K562 (cell line): ENCODE results near the gene CDK14. TPM values are rescaled to one million over a fixed set of nuclear protein-coding genes. Genes with fewer than 3 reads are reported as not detected.

ENCODE experiments used
- KDM4B ChIP-seq, 2 experiments: fragments of 450-650 bp in 1 of 2; sonication (generic) in 1 of 2; IDR thresholded peaks; 2 replicates each; pipeline ENCODE4 v1.6.1; 2016 to 2017; ENCODE audit warnings: borderline replicate concordance in 2 of 2, antibody characterized with exemption in 1 of 2, low read depth in 1 of 2, mild to moderate bottlenecking in 1 of 2
- RAD21 ChIP-seq, 2 experiments: fragments of 250-450 bp in 1 of 2; fragments of 450-650 bp in 1 of 2; sonication (Bioruptor Pico) in 1 of 2; formaldehyde crosslinking in 1 of 2; IDR thresholded peaks in 1 of 2; conservative IDR thresholded peaks in 1 of 2; 2 replicates each; pipeline versions ENCODE4 v1.4.0 to v1.8.0; 2020 to 2022; ENCODE audit warnings: mild to moderate bottlenecking in 2 of 2, moderate library complexity in 1 of 2
- TCF7 ChIP-seq: sonication (generic); IDR thresholded peaks from 2 replicates; pipeline ENCODE4 v1.6.1; 2016; ENCODE audit warnings: antibody characterized with exemption, borderline replicate concordance
- polyA plus RNA-seq, 8 experiments: library from polyadenylated mRNA; depleted of rRNA in 4 of 8; stranded (reverse) in 5 of 8; unstranded in 3 of 8; fragments of >200 nt; fragmentation: Nextera tagmentation in 2 of 8; fragmentation: Illumina TruSeq in 1 of 8; extraction: Ambion mirVana in 2 of 8; extraction: Trizol in 1 of 8; gene quantifications; 2 replicates each; pipeline versions ENCODE4 v1.2.1 to v1.2.3, GENCODE V29; 2011 to 2014; ENCODE audit warnings: inconsistent platforms in 1 of 8, missing spikeins in 1 of 8
- total RNA-seq, 7 experiments: library from RNA; depleted of rRNA in 6 of 7; stranded (reverse); fragments of >200 nt in 6 of 7; fragmentation: Illumina TruSeq in 2 of 7; extraction: Trizol in 2 of 7; gene quantifications; 2 replicates each; pipeline versions ENCODE4 v1.2.1 to v1.2.3, GENCODE V29; 2011 to 2021; ENCODE audit warnings: low replicate concordance in 1 of 7
- TF ChIP-seq, protein P1 (sequence below), 2 experiments: fragments of 450-650 bp; formaldehyde crosslinking in 1 of 2; IDR thresholded peaks; 2 replicates each; pipeline versions ENCODE4 v1.4.0 to v1.6.1; 2014 to 2020; ENCODE audit warnings: mild to moderate bottlenecking in 2 of 2, borderline replicate concordance in 1 of 2, low read depth in 1 of 2
- TF ChIP-seq, protein P2 (sequence below): fragments of 250-450 bp; sonication (Bioruptor Pico); IDR thresholded peaks from 2 replicates; pipeline ENCODE4 v1.4.0; 2020; ENCODE audit warnings: mild to moderate bottlenecking, moderate library complexity
- TF ChIP-seq, protein P3 (sequence below): sonication (generic); formaldehyde crosslinking; IDR thresholded peaks from 2 replicates; pipeline ENCODE4 v1.8.1; 2023; ENCODE audit warnings: missing genetic modification reagents, mild to moderate bottlenecking, borderline replicate concordance
- TF ChIP-seq, protein P4 (sequence below), 3 experiments: IDR thresholded peaks in 2 of 3; conservative IDR thresholded peaks in 1 of 3; 2 replicates each; pipeline ENCODE4 v1.5.1; 2011 to 2012; ENCODE audit warnings: low read length in 3 of 3, mild to moderate bottlenecking in 3 of 3, control low read depth in 2 of 3, improper control_type of control experiment in 1 of 3, inconsistent platforms in 1 of 3, low read depth in 1 of 3, mixed read lengths in 1 of 3, moderate library complexity in 1 of 3; ENCODE audit not compliant: insufficient read depth in 2 of 3

CDK14 gene
- total and polyA plus RNA-seq, 9 of the 15 experiments (the other 6 are each of a cell fraction or from before 2014, with no cell fraction given) = 0.03 to 0.91 (median 0.16) TPM

DNA sequence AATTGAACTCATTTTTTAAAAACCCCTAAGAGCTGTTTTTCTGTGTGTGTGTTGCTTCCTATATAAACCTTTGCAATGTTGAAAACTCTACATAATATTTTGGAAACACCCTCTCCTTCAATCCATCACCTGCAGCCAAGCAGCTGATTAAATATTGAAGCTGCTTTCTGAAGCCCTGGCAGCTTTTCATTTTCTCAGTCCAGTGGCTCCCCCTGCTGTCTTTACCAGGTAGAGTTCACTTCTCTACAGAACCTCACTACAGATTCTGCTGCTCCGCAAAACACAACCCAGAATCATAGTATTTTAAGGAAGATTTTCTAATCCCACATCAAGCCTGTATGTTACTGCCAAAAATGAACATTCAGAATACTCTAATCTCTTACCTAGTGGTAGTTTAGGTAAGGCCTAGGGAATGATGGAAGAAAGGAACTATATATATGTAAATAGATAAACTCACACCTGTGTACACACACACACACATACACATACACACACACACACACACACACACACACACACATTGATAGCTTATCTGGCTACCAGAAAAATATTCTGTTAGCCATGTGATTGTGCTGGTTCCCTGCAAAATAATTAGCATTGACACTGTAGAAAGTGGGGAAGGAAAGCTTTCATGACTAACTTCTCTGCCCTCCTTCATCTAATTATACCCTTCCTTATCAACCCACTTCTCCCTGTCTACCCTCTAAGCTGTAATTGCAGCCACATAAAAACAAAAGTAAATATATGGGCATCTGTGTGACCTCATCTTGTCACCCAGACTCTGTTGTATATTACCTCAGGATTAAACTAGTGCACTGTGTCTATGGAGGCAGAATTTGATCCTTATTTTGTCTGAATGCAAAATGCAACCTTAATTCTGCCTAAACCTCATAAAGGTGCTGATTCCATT lies 438.6 kb downstream of the CDK14 start (continued):
- TF ChIP-seq, protein P1, sequence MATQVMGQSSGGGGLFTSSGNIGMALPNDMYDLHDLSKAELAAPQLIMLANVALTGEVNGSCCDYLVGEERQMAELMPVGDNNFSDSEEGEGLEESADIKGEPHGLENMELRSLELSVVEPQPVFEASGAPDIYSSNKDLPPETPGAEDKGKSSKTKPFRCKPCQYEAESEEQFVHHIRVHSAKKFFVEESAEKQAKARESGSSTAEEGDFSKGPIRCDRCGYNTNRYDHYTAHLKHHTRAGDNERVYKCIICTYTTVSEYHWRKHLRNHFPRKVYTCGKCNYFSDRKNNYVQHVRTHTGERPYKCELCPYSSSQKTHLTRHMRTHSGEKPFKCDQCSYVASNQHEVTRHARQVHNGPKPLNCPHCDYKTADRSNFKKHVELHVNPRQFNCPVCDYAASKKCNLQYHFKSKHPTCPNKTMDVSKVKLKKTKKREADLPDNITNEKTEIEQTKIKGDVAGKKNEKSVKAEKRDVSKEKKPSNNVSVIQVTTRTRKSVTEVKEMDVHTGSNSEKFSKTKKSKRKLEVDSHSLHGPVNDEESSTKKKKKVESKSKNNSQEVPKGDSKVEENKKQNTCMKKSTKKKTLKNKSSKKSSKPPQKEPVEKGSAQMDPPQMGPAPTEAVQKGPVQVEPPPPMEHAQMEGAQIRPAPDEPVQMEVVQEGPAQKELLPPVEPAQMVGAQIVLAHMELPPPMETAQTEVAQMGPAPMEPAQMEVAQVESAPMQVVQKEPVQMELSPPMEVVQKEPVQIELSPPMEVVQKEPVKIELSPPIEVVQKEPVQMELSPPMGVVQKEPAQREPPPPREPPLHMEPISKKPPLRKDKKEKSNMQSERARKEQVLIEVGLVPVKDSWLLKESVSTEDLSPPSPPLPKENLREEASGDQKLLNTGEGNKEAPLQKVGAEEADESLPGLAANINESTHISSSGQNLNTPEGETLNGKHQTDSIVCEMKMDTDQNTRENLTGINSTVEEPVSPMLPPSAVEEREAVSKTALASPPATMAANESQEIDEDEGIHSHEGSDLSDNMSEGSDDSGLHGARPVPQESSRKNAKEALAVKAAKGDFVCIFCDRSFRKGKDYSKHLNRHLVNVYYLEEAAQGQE (IDR thresholded peaks at IDR 0.05; ENCODE audit: borderline replicate concordance) = peak; percentile 31; the same call in 1 of the 2 replicates
- TF ChIP-seq, protein P1 (CRISPR knock-in tag; IDR thresholded peaks at IDR 0.05; ENCODE audit: low read depth) = no peak
- peak; percentile 34 to 57 for TF ChIP-seq RAD21 (CRISPR knock-in tag; conservative IDR thresholded peaks at IDR 0.05 in 1 of 2, IDR thresholded peaks at IDR 0.05 in 1 of 2)
- TF ChIP-seq, protein P2, sequence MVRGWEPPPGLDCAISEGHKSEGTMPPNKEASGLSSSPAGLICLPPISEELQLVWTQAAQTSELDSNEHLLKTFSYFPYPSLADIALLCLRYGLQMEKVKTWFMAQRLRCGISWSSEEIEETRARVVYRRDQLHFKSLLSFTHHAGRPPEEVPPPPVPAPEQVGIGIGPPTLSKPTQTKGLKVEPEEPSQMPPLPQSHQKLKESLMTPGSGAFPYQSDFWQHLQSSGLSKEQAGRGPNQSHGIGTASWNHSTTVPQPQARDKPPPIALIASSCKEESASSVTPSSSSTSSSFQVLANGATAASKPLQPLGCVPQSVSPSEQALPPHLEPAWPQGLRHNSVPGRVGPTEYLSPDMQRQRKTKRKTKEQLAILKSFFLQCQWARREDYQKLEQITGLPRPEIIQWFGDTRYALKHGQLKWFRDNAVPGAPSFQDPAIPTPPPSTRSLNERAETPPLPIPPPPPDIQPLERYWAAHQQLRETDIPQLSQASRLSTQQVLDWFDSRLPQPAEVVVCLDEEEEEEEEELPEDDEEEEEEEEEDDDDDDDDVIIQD (CRISPR knock-in tag) = no peak
- no peak for TF ChIP-seq TCF7
- TF ChIP-seq, protein P3, sequence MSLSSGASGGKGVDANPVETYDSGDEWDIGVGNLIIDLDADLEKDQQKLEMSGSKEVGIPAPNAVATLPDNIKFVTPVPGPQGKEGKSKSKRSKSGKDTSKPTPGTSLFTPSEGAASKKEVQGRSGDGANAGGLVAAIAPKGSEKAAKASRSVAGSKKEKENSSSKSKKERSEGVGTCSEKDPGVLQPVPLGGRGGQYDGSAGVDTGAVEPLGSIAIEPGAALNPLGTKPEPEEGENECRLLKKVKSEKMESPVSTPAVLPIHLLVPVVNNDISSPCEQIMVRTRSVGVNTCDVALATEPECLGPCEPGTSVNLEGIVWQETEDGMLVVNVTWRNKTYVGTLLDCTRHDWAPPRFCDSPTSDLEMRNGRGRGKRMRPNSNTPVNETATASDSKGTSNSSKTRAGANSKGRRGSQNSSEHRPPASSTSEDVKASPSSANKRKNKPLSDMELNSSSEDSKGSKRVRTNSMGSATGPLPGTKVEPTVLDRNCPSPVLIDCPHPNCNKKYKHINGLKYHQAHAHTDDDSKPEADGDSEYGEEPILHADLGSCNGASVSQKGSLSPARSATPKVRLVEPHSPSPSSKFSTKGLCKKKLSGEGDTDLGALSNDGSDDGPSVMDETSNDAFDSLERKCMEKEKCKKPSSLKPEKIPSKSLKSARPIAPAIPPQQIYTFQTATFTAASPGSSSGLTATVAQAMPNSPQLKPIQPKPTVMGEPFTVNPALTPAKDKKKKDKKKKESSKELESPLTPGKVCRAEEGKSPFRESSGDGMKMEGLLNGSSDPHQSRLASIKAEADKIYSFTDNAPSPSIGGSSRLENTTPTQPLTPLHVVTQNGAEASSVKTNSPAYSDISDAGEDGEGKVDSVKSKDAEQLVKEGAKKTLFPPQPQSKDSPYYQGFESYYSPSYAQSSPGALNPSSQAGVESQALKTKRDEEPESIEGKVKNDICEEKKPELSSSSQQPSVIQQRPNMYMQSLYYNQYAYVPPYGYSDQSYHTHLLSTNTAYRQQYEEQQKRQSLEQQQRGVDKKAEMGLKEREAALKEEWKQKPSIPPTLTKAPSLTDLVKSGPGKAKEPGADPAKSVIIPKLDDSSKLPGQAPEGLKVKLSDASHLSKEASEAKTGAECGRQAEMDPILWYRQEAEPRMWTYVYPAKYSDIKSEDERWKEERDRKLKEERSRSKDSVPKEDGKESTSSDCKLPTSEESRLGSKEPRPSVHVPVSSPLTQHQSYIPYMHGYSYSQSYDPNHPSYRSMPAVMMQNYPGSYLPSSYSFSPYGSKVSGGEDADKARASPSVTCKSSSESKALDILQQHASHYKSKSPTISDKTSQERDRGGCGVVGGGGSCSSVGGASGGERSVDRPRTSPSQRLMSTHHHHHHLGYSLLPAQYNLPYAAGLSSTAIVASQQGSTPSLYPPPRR (CRISPR knock-in tag) = no peak
- TF ChIP-seq, protein P4, sequence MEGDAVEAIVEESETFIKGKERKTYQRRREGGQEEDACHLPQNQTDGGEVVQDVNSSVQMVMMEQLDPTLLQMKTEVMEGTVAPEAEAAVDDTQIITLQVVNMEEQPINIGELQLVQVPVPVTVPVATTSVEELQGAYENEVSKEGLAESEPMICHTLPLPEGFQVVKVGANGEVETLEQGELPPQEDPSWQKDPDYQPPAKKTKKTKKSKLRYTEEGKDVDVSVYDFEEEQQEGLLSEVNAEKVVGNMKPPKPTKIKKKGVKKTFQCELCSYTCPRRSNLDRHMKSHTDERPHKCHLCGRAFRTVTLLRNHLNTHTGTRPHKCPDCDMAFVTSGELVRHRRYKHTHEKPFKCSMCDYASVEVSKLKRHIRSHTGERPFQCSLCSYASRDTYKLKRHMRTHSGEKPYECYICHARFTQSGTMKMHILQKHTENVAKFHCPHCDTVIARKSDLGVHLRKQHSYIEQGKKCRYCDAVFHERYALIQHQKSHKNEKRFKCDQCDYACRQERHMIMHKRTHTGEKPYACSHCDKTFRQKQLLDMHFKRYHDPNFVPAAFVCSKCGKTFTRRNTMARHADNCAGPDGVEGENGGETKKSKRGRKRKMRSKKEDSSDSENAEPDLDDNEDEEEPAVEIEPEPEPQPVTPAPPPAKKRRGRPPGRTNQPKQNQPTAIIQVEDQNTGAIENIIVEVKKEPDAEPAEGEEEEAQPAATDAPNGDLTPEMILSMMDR (IDR thresholded peaks at IDR 0.05 in 2 of 3, conservative IDR thresholded peaks at IDR 0.05 in 1 of 3; ENCODE audit: insufficient read depth in 2 of 3, low read depth in 1 of 3, low read length in 3 of 3) = peak; percentile 48 to 55 (median 52)
- no peak for TF ChIP-seq KDM4B (IDR thresholded peaks at IDR 0.05; ENCODE audit: borderline replicate concordance in 2 of 2, low read depth in 1 of 2)
